Measurements from ENCODE around the gene TADA1. TPM values are rescaled to one million over a fixed set of nuclear protein-coding genes. Genes with fewer than 3 reads are reported as not detected.

Gene TADA1
- polyA plus RNA-seq, 1 donor (not counting 4 experiments of a cell fraction or from before 2014, with no cell fraction given): 15.0 TPM

DNA sequence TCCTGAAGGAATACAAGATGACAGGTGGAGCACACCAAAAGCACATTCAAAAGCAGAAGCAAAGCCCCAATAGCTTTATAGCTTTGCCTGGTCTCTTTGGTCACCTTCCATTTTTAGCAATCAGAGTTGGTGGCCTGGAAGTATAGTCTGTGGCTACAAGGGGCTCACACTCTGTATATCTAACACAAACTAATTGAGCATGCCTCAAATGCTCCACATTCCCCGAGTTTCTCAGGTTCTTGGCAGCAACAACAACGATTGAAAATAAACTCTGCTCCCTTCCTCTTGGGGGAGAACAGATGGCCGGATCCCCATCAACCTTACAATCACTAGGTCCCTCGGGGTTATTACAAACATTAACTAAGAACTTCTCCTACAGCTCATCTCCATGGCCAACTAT, 24.9 kb upstream of the TADA1 start:
- Histone ChIP-seq H3K27me3 (ENCODE audit: control insufficient read depth, extremely low read depth, insufficient read depth, low read length) (no peaks in the 10 kb centered on the region), H3K9me1 (ENCODE audit: control insufficient read depth, extremely low read depth, insufficient read depth, low read length) (no peaks in the 10 kb centered on the region), H3K36me3 (ENCODE audit: control insufficient read depth in 2 of 2, extremely low read depth in 1 of 2, insufficient read depth in 2 of 2, low read length in 2 of 2) (no peaks in the 10 kb centered on the region), H3K27ac (ENCODE audit: control insufficient read depth, insufficient read depth, low read length) (no peak overlapping the region), H2AFZ (ENCODE audit: control insufficient read depth, low read length) (no peak overlapping the region), H3K4me3 (ENCODE audit: control insufficient read depth in 2 of 3, extremely low read depth in 1 of 3, insufficient read depth in 2 of 3, low read depth in 1 of 3, low read length in 3 of 3) (no peak overlapping the region), H3K4me2 (ENCODE audit: control insufficient read depth, extremely low read depth, insufficient read depth, low read depth, low read length) (no peak overlapping the region), H4K20me1 (ENCODE audit: control insufficient read depth, extremely low read depth, insufficient read depth, low read length) (no peaks in the 10 kb centered on the region), H3K79me2 (ENCODE audit: control insufficient read depth, insufficient read depth, low read length) (no peaks in the 10 kb centered on the region), H3K9ac (ENCODE audit: control insufficient read depth, extremely low read depth, insufficient read depth, low read length) (no peak overlapping the region), H3K9me3 (ENCODE audit: control insufficient read depth, low read depth, low read length) (no peaks in the 10 kb centered on the region), H3K4me1 (ENCODE audit: control insufficient read depth, extremely low read depth, insufficient read depth, low read length) (peaks cover 6% of the 10 kb centered on the region)
- FAIRE-seq (no peak), DNase-seq (ENCODE audit: low read depth, low spot score) (no peak)
- no peak for TF ChIP-seq EZH2 (IDR thresholded peaks at IDR 0.05; ENCODE audit: low read length)
- TF ChIP-seq, protein P1, sequence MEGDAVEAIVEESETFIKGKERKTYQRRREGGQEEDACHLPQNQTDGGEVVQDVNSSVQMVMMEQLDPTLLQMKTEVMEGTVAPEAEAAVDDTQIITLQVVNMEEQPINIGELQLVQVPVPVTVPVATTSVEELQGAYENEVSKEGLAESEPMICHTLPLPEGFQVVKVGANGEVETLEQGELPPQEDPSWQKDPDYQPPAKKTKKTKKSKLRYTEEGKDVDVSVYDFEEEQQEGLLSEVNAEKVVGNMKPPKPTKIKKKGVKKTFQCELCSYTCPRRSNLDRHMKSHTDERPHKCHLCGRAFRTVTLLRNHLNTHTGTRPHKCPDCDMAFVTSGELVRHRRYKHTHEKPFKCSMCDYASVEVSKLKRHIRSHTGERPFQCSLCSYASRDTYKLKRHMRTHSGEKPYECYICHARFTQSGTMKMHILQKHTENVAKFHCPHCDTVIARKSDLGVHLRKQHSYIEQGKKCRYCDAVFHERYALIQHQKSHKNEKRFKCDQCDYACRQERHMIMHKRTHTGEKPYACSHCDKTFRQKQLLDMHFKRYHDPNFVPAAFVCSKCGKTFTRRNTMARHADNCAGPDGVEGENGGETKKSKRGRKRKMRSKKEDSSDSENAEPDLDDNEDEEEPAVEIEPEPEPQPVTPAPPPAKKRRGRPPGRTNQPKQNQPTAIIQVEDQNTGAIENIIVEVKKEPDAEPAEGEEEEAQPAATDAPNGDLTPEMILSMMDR (optimal IDR thresholded peaks at IDR 0.05 in 1 of 3, IDR thresholded peaks at IDR 0.05 in 1 of 3, conservative IDR thresholded peaks at IDR 0.05 in 1 of 3; ENCODE audit: extremely low read depth in 1 of 3, insufficient read depth in 2 of 3, low read length in 3 of 3): no peak
- dilution Hi-C loops (cut with MboI; ENCODE audit: extremely low pct_ligation_motif_present, low sequenced_read_pairs): no loop called here

GRCh38 chr1:166899769-166900168, 23.7 kb upstream of the TADA1 start:
- no peaks in the 10 kb centered on the region for H3K27me3 ChIP-seq (ENCODE audit: control insufficient read depth, extremely low read depth, insufficient read depth, low read length)
- H3K9me1 ChIP-seq (ENCODE audit: control insufficient read depth, extremely low read depth, insufficient read depth, low read length): no peaks in the 10 kb centered on the region
- dilution Hi-C loops (cut with MboI; ENCODE audit: extremely low pct_ligation_motif_present, low sequenced_read_pairs): no loop called here
- H3K4me3 ChIP-seq (ENCODE audit: control insufficient read depth in 2 of 3, extremely low read depth in 1 of 3, insufficient read depth in 2 of 3, low read depth in 1 of 3, low read length in 3 of 3): no peak overlapping the region
- no peaks in the 10 kb centered on the region for H3K36me3 ChIP-seq (ENCODE audit: control insufficient read depth in 2 of 2, extremely low read depth in 1 of 2, insufficient read depth in 2 of 2, low read length in 2 of 2)
- no peak overlapping the region for H3K27ac ChIP-seq (ENCODE audit: control insufficient read depth, insufficient read depth, low read length)
- H3K9ac ChIP-seq (ENCODE audit: control insufficient read depth, extremely low read depth, insufficient read depth, low read length): no peak overlapping the region
- H3K4me1 ChIP-seq (ENCODE audit: control insufficient read depth, extremely low read depth, insufficient read depth, low read length): peaks cover 3% of the 10 kb centered on the region
- H2AFZ ChIP-seq (ENCODE audit: control insufficient read depth, low read length): no peak overlapping the region
- H3K79me2 ChIP-seq (ENCODE audit: control insufficient read depth, insufficient read depth, low read length): no peaks in the 10 kb centered on the region
- no peaks in the 10 kb centered on the region for H3K9me3 ChIP-seq (ENCODE audit: control insufficient read depth, low read depth, low read length)
- DNase-seq (ENCODE audit: low read depth, low spot score) (no peak), FAIRE-seq (no peak)
- no peak overlapping the region for H3K4me2 ChIP-seq (ENCODE audit: control insufficient read depth, extremely low read depth, insufficient read depth, low read depth, low read length)
- TF ChIP-seq, protein P1 (optimal IDR thresholded peaks at IDR 0.05 in 1 of 3, IDR thresholded peaks at IDR 0.05 in 1 of 3, conservative IDR thresholded peaks at IDR 0.05 in 1 of 3; ENCODE audit: extremely low read depth in 1 of 3, insufficient read depth in 2 of 3, low read length in 3 of 3): no peak
- TF ChIP-seq EZH2 (IDR thresholded peaks at IDR 0.05; ENCODE audit: low read length): no peak
- H4K20me1 ChIP-seq (ENCODE audit: control insufficient read depth, extremely low read depth, insufficient read depth, low read length): no peaks in the 10 kb centered on the region

Measured in keratinocyte (primary cell).